Measurements from ENCODE around the gene RELT. TPM values are rescaled to one million over a fixed set of nuclear protein-coding genes. Genes with fewer than 3 reads are reported as not detected.

RELT gene
- total RNA-seq, 2 experiments from 2014 or later = 26.6 to 29.6 TPM

- no peak for TF ChIP-seq CTCF (IDR thresholded peaks at IDR 0.05)
- peaks cover 8% of the 10 kb centered on the region for H3K4me1 Mint-ChIP-seq (ENCODE audit: low read depth)
- ChIA-PET CTCF (interaction anchor here (1.2 to 2.0 kb wide), 2 partner anchors 19 to 24 kb away, joined by 3 to 9 read pairs; no protein-coding TSS in a partner anchor), POLR2A (interaction anchor here (1.5 kb wide), 1 partner anchor 22 kb away, joined by 3 read pairs; no protein-coding TSS in a partner anchor)
- no peaks in the 10 kb centered on the region for H3K36me3 Mint-ChIP-seq (ENCODE audit: low read depth)
- ATAC-seq (no peak), DNase-seq (no peak)
- no peak overlapping the region for H3K4me3 Mint-ChIP-seq
- intact Hi-C loops (cut with micrococcal nuclease) = no loop called here
- no peaks in the 10 kb centered on the region for H3K27me3 Mint-ChIP-seq
- H3K27ac Mint-ChIP-seq = no peak overlapping the region
- H3K9me3 Mint-ChIP-seq = no peaks in the 10 kb centered on the region
These were observed 44.9 kb upstream of the RELT start for GRCh38 chr11:73331138-73331916.

GRCh38 chr11:73333173-73333572 lies 43.0 kb upstream of the RELT start:
- CTCF ChIA-PET = interaction anchor here (0.8 to 6.2 kb wide), 4 partner anchors 26 to 44 kb away, joined by 3 to 123 read pairs (median 16); partner anchors contain the start of gene ARHGEF17
- no peak for DNase-seq
- no peak for ATAC-seq
- POLR2A ChIA-PET = interaction anchor here (0.7 kb wide), 1 partner anchor 26 kb away, joined by 3 read pairs; no protein-coding TSS in a partner anchor
- intact Hi-C loops (cut with micrococcal nuclease) = no loop called here
- H3K4me1 Mint-ChIP-seq (ENCODE audit: low read depth) = no peaks in the 10 kb centered on the region
- TF ChIP-seq CTCF (IDR thresholded peaks at IDR 0.05) = no peak
- H3K9me3 Mint-ChIP-seq = no peaks in the 10 kb centered on the region
- H3K27me3 Mint-ChIP-seq = no peaks in the 10 kb centered on the region
- H3K27ac Mint-ChIP-seq = no peak overlapping the region
- H3K36me3 Mint-ChIP-seq (ENCODE audit: low read depth) = no peaks in the 10 kb centered on the region
- H3K4me3 Mint-ChIP-seq = no peak overlapping the region

GRCh38 chr11:73333640-73334383 lies 42.4 kb upstream of the RELT start:
- Mint-ChIP-seq H3K9me3 (no peaks in the 10 kb centered on the region), H3K36me3 (ENCODE audit: low read depth) (no peaks in the 10 kb centered on the region), H3K27me3 (no peaks in the 10 kb centered on the region), H3K4me1 (ENCODE audit: low read depth) (no peaks in the 10 kb centered on the region), H3K4me3 (no peak overlapping the region), H3K27ac (no peak overlapping the region)
- intact Hi-C loops (cut with micrococcal nuclease) = no loop called here
- TF ChIP-seq CTCF (IDR thresholded peaks at IDR 0.05) = no peak
- POLR2A ChIA-PET = interaction anchor here (0.7 kb wide), 1 partner anchor 27 kb away, joined by 3 read pairs; no protein-coding TSS in a partner anchor
- CTCF ChIA-PET = interaction anchor here (0.6 to 6.2 kb wide), 7 partner anchors 17 to 346 kb away, joined by 3 to 123 read pairs (median 4); partner anchors contain the start of gene ARHGEF17
- DNase-seq (no peak), ATAC-seq (no peak)

- H3K4me3 Mint-ChIP-seq = no peak overlapping the region
- POLR2A ChIA-PET = interaction anchor here (0.7 kb wide), 1 partner anchor 27 kb away, joined by 3 read pairs; the partner anchor contains the start of gene ARHGEF17
These were observed 41.6 kb upstream of the RELT start for GRCh38 chr11:73334384-73335203.

More at GRCh38 chr11:73334384-73335203, 41.6 kb upstream of the RELT start:
- CTCF ChIA-PET = interaction anchor here (0.7 to 6.2 kb wide), 33 partner anchors 7 to 354 kb away, joined by 3 to 123 read pairs (median 5); partner anchors contain the start of gene ARHGEF17
- ATAC-seq (no peak), DNase-seq (no peak)
- H3K27ac Mint-ChIP-seq = no peak overlapping the region
- H3K4me1 Mint-ChIP-seq (ENCODE audit: low read depth) = no peaks in the 10 kb centered on the region
- intact Hi-C loops (cut with micrococcal nuclease) = loop anchor here (5.0 kb wide), 1 partner anchor 37 kb away; no protein-coding TSS in a partner anchor
- no peaks in the 10 kb centered on the region for H3K36me3 Mint-ChIP-seq (ENCODE audit: low read depth)
- H3K27me3 Mint-ChIP-seq = no peaks in the 10 kb centered on the region
- no peaks in the 10 kb centered on the region for H3K9me3 Mint-ChIP-seq
- no peak for TF ChIP-seq CTCF (IDR thresholded peaks at IDR 0.05)

All from activated CD8-positive, alpha-beta T cell treated with anti-CD3 and anti-CD28 coated beads for 36 hours (primary cell).